ENCODE data around the gene DMWD.

The DMWD gene

DNA sequence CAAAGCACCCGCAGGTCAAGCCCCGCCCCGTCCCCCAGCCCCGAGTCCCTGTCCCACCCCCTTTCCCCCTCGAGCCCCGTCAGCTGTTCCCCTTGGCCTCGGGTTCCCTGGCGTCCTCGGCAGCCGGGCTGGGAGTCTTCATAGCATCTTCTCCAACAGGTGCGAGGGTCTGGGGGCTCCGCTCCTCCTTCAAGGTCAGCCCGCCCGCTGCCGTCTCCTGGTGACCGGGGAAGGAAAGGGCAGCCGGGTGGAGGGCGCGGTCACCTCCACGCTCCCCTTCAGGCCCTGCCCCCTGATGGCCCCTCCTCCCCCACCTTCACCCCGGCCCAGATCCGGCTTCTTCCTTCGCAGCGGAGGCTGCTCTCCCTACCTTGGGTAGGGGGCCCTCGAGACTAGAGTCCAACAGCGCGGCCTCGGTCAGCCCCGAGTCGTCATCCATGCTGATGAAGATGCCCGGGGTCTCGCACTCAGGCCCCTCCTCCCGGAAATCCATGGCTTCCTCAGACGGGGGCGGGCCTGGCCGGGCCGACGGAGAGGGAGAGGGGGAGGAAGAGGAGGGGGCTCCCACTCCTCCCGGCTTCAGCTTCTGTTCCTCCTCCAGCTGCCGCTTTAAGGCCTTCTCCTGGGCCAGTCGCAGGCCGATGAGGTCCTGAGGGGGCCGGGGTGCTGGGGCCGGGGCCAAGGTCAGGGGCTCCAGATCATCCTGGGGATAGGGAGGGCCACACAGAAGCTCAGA is 23.0 kb upstream of the DMWD start:
- Histone ChIP-seq H3K27me3 (ENCODE audit: insufficient read depth, low read length) (no peaks in the 10 kb centered on the region), H3K27ac (ENCODE audit: low read depth, low read length) (no peak overlapping the region), H2AFZ (ENCODE audit: low read length, unreplicated experiment) (no peak overlapping the region), H3K36me3 (ENCODE audit: insufficient read depth, low read length) (no peaks in the 10 kb centered on the region), H3K4me3 (ENCODE audit: low read depth, low read length) (no peak overlapping the region), H3K4me1 (ENCODE audit: control insufficient read depth, insufficient read depth, low read length, unreplicated experiment) (peaks cover under 1% of the 10 kb centered on the region), H3K79me2 (ENCODE audit: control insufficient read depth, insufficient read depth, low read length, unreplicated experiment) (no peaks in the 10 kb centered on the region)

- Histone ChIP-seq H3K4me3 (ENCODE audit: low read depth, low read length) (no peak within 1 kb of the TSS), H3K79me2 (ENCODE audit: control insufficient read depth, insufficient read depth, low read length, unreplicated experiment) (no peaks in the 10 kb centered on the region), H3K36me3 (ENCODE audit: insufficient read depth, low read length) (no peaks in the 10 kb centered on the region), H3K27ac (ENCODE audit: low read depth, low read length) (no peak within 1 kb of the TSS), H3K27me3 (ENCODE audit: insufficient read depth, low read length) (no peaks in the 10 kb centered on the region), H2AFZ (ENCODE audit: low read length, unreplicated experiment) (no peak within 1 kb of the TSS), H3K4me1 (ENCODE audit: control insufficient read depth, insufficient read depth, low read length, unreplicated experiment) (peaks cover 4% of the 10 kb centered on the region)
These were observed 22.3 kb upstream of the DMWD start, which contains the start of gene RSPH6A for GRCh38 chr19:45814851-45815480. Gene RSPH6A (minus strand): TSS chr19:45815308. CDS start chr19:45815176, 132 bp downstream.

- no peak overlapping the region for H3K27ac ChIP-seq (ENCODE audit: low read depth, low read length)
- no peak overlapping the region for H3K4me3 ChIP-seq (ENCODE audit: low read depth, low read length)
These were observed 21.6 kb upstream of the DMWD start for GRCh38 chr19:45814166-45814780.

DNA sequence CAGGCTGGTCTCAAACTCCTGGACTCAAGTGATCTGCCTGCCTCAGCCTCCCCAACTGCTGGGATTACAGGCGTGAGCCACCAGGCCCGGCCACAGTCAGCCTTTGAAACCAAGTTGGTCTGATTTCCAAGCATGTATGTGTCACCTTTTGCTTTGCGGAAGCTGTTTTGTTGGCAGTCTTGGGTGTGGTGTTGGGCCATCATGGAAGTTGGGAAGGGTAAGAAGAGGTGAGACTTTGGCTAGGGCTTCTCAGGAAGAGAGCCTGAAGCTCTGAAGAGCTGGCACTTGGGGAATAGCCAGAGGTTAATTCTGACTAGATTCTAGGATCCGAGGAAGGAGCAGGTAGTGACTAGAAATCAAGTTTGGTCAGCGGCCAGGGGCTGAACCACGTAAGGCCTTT is 19.7 kb upstream of the DMWD start:
- Histone ChIP-seq H3K27me3 (ENCODE audit: insufficient read depth, low read length) (no peaks in the 10 kb centered on the region), H3K4me1 (ENCODE audit: control insufficient read depth, insufficient read depth, low read length, unreplicated experiment) (peaks cover 10% of the 10 kb centered on the region), H3K36me3 (ENCODE audit: insufficient read depth, low read length) (no peaks in the 10 kb centered on the region), H3K27ac (ENCODE audit: low read depth, low read length) (no peak overlapping the region), H3K79me2 (ENCODE audit: control insufficient read depth, insufficient read depth, low read length, unreplicated experiment) (no peaks in the 10 kb centered on the region), H2AFZ (ENCODE audit: low read length, unreplicated experiment) (no peak overlapping the region), H3K4me3 (ENCODE audit: low read depth, low read length) (no peak overlapping the region)

More at GRCh38 chr19:45814166-45814780, 21.6 kb upstream of the DMWD start:
- H3K4me1 ChIP-seq (ENCODE audit: control insufficient read depth, insufficient read depth, low read length, unreplicated experiment): peaks cover 10% of the 10 kb centered on the region
- no peak overlapping the region for H2AFZ ChIP-seq (ENCODE audit: low read length, unreplicated experiment)
- H3K36me3 ChIP-seq (ENCODE audit: insufficient read depth, low read length): no peaks in the 10 kb centered on the region
- H3K27me3 ChIP-seq (ENCODE audit: insufficient read depth, low read length): no peaks in the 10 kb centered on the region
- no peaks in the 10 kb centered on the region for H3K79me2 ChIP-seq (ENCODE audit: control insufficient read depth, insufficient read depth, low read length, unreplicated experiment)

- H3K27ac ChIP-seq (ENCODE audit: low read depth, low read length): peak overlapping the region; percentile 73
- no peak overlapping the region for H2AFZ ChIP-seq (ENCODE audit: low read length, unreplicated experiment)
- H3K79me2 ChIP-seq (ENCODE audit: control insufficient read depth, insufficient read depth, low read length, unreplicated experiment): no peaks in the 10 kb centered on the region
- no peaks in the 10 kb centered on the region for H3K36me3 ChIP-seq (ENCODE audit: insufficient read depth, low read length)
- H3K4me3 ChIP-seq (ENCODE audit: low read depth, low read length): no peak overlapping the region
- H3K27me3 ChIP-seq (ENCODE audit: insufficient read depth, low read length): no peaks in the 10 kb centered on the region
- peaks cover 14% of the 10 kb centered on the region for H3K4me1 ChIP-seq (ENCODE audit: control insufficient read depth, insufficient read depth, low read length, unreplicated experiment)
These were observed 17.1 kb upstream of the DMWD start for GRCh38 chr19:45809643-45810159.

DNA sequence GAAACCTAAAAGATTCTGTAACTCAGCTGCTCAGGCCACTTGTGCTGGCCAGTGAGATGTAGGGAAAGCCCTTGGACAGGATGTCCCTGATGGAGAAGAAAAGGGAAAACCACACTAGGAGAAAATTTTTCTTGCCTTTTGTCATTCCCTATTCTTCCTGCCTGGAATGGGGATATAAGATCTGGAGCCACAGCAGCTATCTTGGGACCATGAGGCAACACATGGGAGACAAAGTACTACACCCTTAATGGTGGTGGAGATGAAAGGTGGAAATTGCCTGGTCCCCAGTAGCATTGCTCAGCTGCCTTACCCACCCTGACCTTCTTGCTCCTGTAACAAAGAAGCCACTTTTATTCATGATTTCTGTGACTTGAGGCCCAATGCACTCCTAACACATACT is 13.1 kb upstream of the DMWD start:
- H3K4me1 ChIP-seq (ENCODE audit: control insufficient read depth, insufficient read depth, low read length, unreplicated experiment): peaks cover 14% of the 10 kb centered on the region
- peak overlapping the region; percentile 19; the same call in 1 of the 2 replicates for H3K27ac ChIP-seq (ENCODE audit: low read depth, low read length)
- H3K27me3 ChIP-seq (ENCODE audit: insufficient read depth, low read length): no peaks in the 10 kb centered on the region
- no peak overlapping the region for H3K4me3 ChIP-seq (ENCODE audit: low read depth, low read length)
- H2AFZ ChIP-seq (ENCODE audit: low read length, unreplicated experiment): no peak overlapping the region
- no peaks in the 10 kb centered on the region for H3K36me3 ChIP-seq (ENCODE audit: insufficient read depth, low read length)
- H3K79me2 ChIP-seq (ENCODE audit: control insufficient read depth, insufficient read depth, low read length, unreplicated experiment): no peaks in the 10 kb centered on the region

DNA sequence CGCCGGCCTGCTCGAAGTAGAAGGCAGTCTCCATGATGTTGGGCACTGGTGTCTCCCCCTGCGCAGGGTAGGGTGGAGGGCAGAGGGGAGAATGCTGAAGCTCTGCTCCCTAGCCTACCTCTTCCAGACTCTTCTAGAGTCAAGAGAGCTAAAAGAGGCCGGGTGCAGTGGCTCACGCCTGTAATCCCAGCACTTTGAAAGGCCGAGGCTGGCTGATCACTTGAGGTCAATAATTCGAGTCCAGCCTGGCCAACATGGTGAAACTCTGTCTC is 12.2 kb upstream of the DMWD start:
- Histone ChIP-seq H2AFZ (ENCODE audit: low read length, unreplicated experiment) (no peak overlapping the region), H3K36me3 (ENCODE audit: insufficient read depth, low read length) (no peaks in the 10 kb centered on the region), H3K4me1 (ENCODE audit: control insufficient read depth, insufficient read depth, low read length, unreplicated experiment) (peaks cover 14% of the 10 kb centered on the region), H3K27ac (ENCODE audit: low read depth, low read length) (no peak overlapping the region), H3K27me3 (ENCODE audit: insufficient read depth, low read length) (no peaks in the 10 kb centered on the region), H3K4me3 (ENCODE audit: low read depth, low read length) (no peak overlapping the region), H3K79me2 (ENCODE audit: control insufficient read depth, insufficient read depth, low read length, unreplicated experiment) (no peaks in the 10 kb centered on the region)

DNA sequence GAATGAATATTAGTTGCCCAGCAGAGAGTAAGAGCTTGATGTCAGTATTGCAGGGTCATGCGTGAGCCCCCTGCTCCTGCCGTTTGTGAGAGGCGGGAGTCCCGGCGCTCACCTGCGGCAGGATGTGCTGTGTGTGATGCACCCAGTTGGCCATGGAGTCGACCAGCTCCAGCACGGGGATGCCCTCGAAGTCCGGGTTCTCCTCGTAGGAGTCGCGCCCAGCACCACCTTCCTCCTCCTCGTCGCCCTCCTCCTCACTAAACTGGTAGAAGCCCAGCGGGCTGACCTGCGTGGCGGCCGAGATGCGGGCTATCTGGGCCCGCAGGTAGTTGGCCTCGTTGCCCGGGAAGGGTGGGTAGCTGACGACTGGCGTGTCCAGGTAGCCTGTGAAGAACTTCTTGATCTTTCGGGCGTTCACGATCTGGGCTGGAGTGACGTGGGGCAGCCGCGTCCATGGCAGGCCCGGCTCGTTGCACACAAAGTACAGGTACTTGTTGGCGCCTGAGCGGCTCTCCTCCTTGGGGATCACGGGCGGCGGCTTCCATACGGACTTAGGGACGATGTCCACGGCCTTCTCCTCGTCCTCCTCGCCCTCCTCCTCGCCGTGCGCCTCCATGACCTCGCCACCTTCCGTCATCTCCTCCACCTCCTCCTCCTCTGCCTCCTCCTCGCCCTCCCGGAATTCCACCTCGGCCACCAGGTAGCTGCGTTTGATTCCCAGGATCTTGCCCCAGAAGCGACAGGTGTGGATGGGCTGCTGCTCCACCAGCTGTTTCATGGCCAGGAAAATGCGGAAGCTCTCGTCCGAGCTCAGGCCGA is 11.7 kb upstream of the DMWD start:
- H3K27ac ChIP-seq (ENCODE audit: low read depth, low read length): no peak overlapping the region

GRCh38 chr19:45801603-45802175 is 9.0 kb upstream of the DMWD start:
- H3K36me3 ChIP-seq (ENCODE audit: insufficient read depth, low read length): no peaks in the 10 kb centered on the region
- no peak overlapping the region for H3K27ac ChIP-seq (ENCODE audit: low read depth, low read length)
- peaks cover 8% of the 10 kb centered on the region for H3K4me1 ChIP-seq (ENCODE audit: control insufficient read depth, insufficient read depth, low read length, unreplicated experiment)
- no peaks in the 10 kb centered on the region for H3K79me2 ChIP-seq (ENCODE audit: control insufficient read depth, insufficient read depth, low read length, unreplicated experiment)
- H2AFZ ChIP-seq (ENCODE audit: low read length, unreplicated experiment): no peak overlapping the region
- no peaks in the 10 kb centered on the region for H3K27me3 ChIP-seq (ENCODE audit: insufficient read depth, low read length)
- no peak overlapping the region for H3K4me3 ChIP-seq (ENCODE audit: low read depth, low read length)

More for the DNA sequence above, 11.7 kb upstream of the DMWD start:
- H3K4me3 ChIP-seq (ENCODE audit: low read depth, low read length): no peak overlapping the region
- no peaks in the 10 kb centered on the region for H3K36me3 ChIP-seq (ENCODE audit: insufficient read depth, low read length)
- no peaks in the 10 kb centered on the region for H3K27me3 ChIP-seq (ENCODE audit: insufficient read depth, low read length)
- peaks cover 9% of the 10 kb centered on the region for H3K4me1 ChIP-seq (ENCODE audit: control insufficient read depth, insufficient read depth, low read length, unreplicated experiment)
- H2AFZ ChIP-seq (ENCODE audit: low read length, unreplicated experiment): no peak overlapping the region
- H3K79me2 ChIP-seq (ENCODE audit: control insufficient read depth, insufficient read depth, low read length, unreplicated experiment): no peaks in the 10 kb centered on the region

GRCh38 chr19:45800070-45800553 is 7.5 kb upstream of the DMWD start:
- Histone ChIP-seq H3K36me3 (ENCODE audit: insufficient read depth, low read length) (no peaks in the 10 kb centered on the region), H3K79me2 (ENCODE audit: control insufficient read depth, insufficient read depth, low read length, unreplicated experiment) (no peaks in the 10 kb centered on the region), H2AFZ (ENCODE audit: low read length, unreplicated experiment) (no peak overlapping the region), H3K27ac (ENCODE audit: low read depth, low read length) (no peak overlapping the region), H3K27me3 (ENCODE audit: insufficient read depth, low read length) (no peaks in the 10 kb centered on the region), H3K4me3 (ENCODE audit: low read depth, low read length) (no peak overlapping the region), H3K4me1 (ENCODE audit: control insufficient read depth, insufficient read depth, low read length, unreplicated experiment) (peaks cover 4% of the 10 kb centered on the region)
